AG09309 (cell line): ENCODE measurements around the gene AOPEP.

ENCODE experiments used
- DNase-seq: peaks from one replicate; pipeline ENCODE4 v3.0.0-alpha.2; 2010; ENCODE audit warnings: low read depth
- H3K4me3 ChIP-seq: 2 replicates; pipeline ENCODE4 v1.5.1; 2011; ENCODE audit warnings: mild to moderate bottlenecking, low read depth, low read length, moderate library complexity; ENCODE audit not compliant: control insufficient read depth
- TF ChIP-seq, protein P1 (sequence below): IDR thresholded peaks from 2 replicates; pipeline ENCODE4 v1.5.1; 2011; ENCODE audit warnings: mild to moderate bottlenecking, low read depth, low read length, inconsistent platforms; ENCODE audit not compliant: insufficient read depth, control insufficient read depth; ENCODE audit errors: missing control alignments

Gene AOPEP

DNA sequence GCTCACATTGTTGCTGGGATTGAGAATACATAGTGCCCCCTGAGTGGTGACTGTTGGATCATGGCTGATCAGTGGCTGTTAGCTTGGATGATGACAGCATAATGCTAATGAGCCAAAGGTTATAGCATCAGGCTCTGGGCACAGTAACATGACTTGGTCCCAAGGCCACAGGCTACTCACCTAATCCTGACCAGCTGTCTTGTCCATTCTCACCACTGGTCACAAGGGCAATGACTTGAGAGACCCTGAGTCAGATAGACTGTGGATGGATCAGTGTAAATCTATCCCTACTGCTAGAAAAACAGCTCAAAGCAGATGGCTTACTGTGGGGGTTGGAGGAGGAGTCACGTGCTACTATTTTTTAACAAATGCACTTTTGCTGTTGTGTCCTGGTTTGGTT lies 74.7 kb downstream of the AOPEP start:
- TF ChIP-seq, protein P1, sequence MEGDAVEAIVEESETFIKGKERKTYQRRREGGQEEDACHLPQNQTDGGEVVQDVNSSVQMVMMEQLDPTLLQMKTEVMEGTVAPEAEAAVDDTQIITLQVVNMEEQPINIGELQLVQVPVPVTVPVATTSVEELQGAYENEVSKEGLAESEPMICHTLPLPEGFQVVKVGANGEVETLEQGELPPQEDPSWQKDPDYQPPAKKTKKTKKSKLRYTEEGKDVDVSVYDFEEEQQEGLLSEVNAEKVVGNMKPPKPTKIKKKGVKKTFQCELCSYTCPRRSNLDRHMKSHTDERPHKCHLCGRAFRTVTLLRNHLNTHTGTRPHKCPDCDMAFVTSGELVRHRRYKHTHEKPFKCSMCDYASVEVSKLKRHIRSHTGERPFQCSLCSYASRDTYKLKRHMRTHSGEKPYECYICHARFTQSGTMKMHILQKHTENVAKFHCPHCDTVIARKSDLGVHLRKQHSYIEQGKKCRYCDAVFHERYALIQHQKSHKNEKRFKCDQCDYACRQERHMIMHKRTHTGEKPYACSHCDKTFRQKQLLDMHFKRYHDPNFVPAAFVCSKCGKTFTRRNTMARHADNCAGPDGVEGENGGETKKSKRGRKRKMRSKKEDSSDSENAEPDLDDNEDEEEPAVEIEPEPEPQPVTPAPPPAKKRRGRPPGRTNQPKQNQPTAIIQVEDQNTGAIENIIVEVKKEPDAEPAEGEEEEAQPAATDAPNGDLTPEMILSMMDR: no peak
- no peak overlapping the region for H3K4me3 ChIP-seq
- no peak for DNase-seq

DNA sequence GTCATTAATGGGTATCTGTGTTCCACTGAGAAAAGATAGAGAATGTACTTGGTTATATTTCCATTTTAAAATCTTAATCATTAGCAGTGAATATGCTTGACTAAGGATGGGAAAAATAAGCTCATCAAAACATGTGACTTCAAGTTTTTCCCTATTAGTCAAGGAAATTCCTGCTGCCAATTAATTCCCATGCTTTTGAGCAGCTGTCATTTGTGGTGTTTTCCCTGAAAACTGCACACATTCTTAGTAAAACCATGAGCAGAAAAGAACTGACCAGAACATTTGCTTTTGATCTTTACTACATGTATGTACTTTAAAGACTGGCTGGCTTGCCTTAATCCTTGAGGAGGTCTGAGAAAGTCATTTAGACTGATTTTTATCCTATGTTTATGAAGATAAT lies 75.2 kb downstream of the AOPEP start:
- H3K4me3 ChIP-seq: no peak overlapping the region
- TF ChIP-seq, protein P1: no peak
- no peak for DNase-seq

DNA sequence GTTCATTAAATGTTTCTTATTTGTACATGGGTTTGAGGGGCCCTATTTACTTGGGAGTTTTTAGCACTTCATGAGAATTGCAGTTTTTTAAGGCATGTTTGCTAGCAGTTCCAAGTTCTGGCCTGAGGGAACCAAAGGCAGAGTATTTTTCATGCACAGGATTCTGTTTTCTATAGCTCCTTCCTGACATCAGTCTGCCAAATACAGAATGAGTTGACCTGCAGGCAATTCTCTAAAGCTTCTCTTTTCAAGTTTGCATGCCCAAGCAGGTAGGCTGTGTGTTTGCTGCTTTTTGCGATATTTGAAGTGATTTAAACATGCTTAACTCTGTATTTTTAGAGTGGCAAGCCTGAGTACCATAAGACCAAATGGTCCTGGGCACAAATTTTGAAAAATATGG lies 75.8 kb downstream of the AOPEP start:
- no peak for DNase-seq
- no peak overlapping the region for H3K4me3 ChIP-seq

DNA sequence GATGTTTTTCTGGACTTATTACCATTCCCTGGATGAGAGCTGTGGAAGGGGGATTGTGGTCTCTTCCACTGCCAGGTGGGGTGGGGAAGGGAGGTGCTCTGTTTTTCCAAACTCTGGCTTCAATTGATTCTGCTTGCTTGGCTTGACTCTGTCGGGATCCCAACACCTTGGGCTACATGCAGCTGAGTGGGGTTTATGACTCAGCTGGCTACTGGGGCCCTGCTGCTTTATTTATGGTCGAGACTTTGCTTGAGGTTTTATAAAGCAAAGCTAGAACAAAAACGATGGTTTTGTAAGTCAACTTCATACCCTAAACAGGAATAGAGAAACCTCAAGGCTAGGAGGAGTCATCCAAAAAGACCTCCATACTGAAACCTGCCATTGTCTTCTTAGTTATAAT lies 76.3 kb downstream of the AOPEP start:
- no peak overlapping the region for H3K4me3 ChIP-seq
- DNase-seq: no peak
- TF ChIP-seq, protein P1: no peak

More for the DNA sequence above, 75.8 kb downstream of the AOPEP start:
- TF ChIP-seq, protein P1: no peak

DNA sequence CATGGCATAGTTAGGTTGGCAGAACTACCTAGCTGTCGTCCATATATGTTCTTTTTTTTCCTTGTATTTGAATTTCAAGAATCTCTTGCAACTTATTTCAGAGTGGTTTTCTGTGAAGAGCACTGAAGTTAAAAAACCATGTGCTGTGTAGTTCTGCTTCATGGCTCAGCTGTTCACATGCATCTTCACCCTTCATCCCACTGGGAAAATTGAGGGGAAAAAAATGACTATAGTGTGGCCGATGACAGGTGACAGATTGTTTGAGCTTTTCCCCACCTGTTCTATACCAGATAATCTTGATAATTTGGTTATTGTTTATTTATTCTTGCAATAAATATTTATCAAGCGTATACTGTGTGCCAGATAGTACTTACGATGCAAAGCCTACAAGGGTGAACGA lies 77.8 kb downstream of the AOPEP start:
- DNase-seq: no peak
- no peak overlapping the region for H3K4me3 ChIP-seq
- TF ChIP-seq, protein P1: no peak

DNA sequence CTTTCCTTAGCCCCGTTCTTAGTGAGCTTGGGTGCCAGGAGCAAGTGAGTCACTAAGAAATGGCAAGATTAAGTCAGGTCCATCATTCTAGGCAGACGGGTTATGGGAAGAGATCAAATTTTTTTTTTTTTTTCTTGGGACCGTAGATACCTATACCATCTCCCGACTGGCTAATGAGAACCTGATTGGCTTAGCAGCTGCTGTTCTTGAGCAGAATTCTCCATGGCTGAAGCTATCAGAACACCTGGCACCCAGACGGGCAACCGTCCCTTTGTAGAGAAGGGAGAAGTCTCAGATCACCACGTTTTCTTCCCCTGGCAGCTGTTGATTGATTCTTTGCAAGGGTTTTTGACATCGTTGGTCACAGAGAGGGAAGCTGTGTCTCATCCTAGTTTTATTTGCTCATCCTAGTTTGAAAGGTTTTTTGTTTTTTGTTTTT lies 78.6 kb downstream of the AOPEP start:
- no peak overlapping the region for H3K4me3 ChIP-seq
- DNase-seq: no peak
- TF ChIP-seq, protein P1: no peak

DNA sequence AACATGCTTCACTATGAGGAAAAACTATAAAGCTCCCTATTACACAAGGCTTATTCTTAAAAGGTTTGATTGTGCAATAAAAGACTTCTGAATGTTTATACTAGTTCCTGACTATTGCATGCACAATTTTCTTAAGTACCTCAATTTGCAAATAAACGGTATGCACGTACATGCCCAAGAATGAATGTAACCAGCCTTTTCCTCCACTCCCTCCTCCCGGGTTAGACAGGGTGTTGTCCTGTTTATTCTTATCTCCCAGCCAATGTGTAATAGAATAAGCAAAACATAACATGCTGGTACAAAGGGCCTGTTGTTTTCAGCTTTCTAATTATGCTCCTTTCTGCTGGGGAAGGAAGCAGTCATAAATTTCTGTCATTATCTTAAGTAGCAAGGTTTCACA lies 79.1 kb downstream of the AOPEP start:
- TF ChIP-seq, protein P1: no peak
- no peak overlapping the region for H3K4me3 ChIP-seq
- DNase-seq: peak; percentile 94
